GM21360 (cell line): Measurements from ENCODE around the gene MCF2L2.
"Not testable (repeated sequence)": the region's sequence is repeated elsewhere in the genome, so short reads cannot be mapped to it uniquely, and the experiment has no call there.

ENCODE experiments used
- ATAC-seq: cut with Tn5 transposase; IDR thresholded peaks from one replicate; pipeline ENCODE4 v1.9.1; 2021; ENCODE audit warnings: mild to moderate bottlenecking, moderate library complexity; ENCODE audit not compliant: unreplicated experiment

MCF2L2 gene

GRCh38 chr3:183428447-183429211 is at the start of gene MCF2L2:
Gene MCF2L2, minus strand, starts transcription at chr3:183428619. Its CDS starts 642 bp downstream, at chr3:183427977.
- peak; percentile 68 for ATAC-seq

- no peak for ATAC-seq
Observed at GRCh38 chr3:183477801-183478456, 49.5 kb upstream of the MCF2L2 start.

GRCh38 chr3:183475764-183476162 is 47.3 kb upstream of the MCF2L2 start:
- ATAC-seq, result not testable (repeated sequence)

- no peak for ATAC-seq
Observed at GRCh38 chr3:183475016-183475763, 46.8 kb upstream of the MCF2L2 start.

GRCh38 chr3:183473969-183474368 is 45.5 kb upstream of the MCF2L2 start:
- ATAC-seq, result no peak

GRCh38 chr3:183472155-183472554 is 43.7 kb upstream of the MCF2L2 start:
- no peak for ATAC-seq

- ATAC-seq, result no peak
Observed at GRCh38 chr3:183468424-183468823, 40.0 kb upstream of the MCF2L2 start.

GRCh38 chr3:183466575-183466974 is 38.2 kb upstream of the MCF2L2 start:
- ATAC-seq, result no peak

- not testable (repeated sequence) for ATAC-seq
Observed at GRCh38 chr3:183465710-183466109, 37.3 kb upstream of the MCF2L2 start.

- ATAC-seq, result no peak
Observed at GRCh38 chr3:183464480-183464879, 36.1 kb upstream of the MCF2L2 start.

GRCh38 chr3:183460081-183461055 is 31.9 kb upstream of the MCF2L2 start:
- ATAC-seq, result no peak

- ATAC-seq, result no peak
Observed at GRCh38 chr3:183455089-183455488, 26.7 kb upstream of the MCF2L2 start.

GRCh38 chr3:183454064-183454463 is 25.6 kb upstream of the MCF2L2 start:
- ATAC-seq, result no peak

GRCh38 chr3:183449791-183450190 is 21.4 kb upstream of the MCF2L2 start:
- no peak for ATAC-seq

GRCh38 chr3:183449391-183449790 is 21.0 kb upstream of the MCF2L2 start:
- ATAC-seq, result no peak

GRCh38 chr3:183448369-183449128 is 20.1 kb upstream of the MCF2L2 start:
- no peak for ATAC-seq

- peak; percentile 88 for ATAC-seq
Observed at GRCh38 chr3:183447206-183448001, 19.0 kb upstream of the MCF2L2 start.

GRCh38 chr3:183446838-183447205 is 18.4 kb upstream of the MCF2L2 start:
- no peak for ATAC-seq

GRCh38 chr3:183444748-183445147 is 16.3 kb upstream of the MCF2L2 start:
- no peak for ATAC-seq
